ELF-1 (cell line): ENCODE results near the gene ZFHX2.

ENCODE experiments used
- DNase-seq: peaks from one replicate; pipeline ENCODE4 v3.0.0-alpha.2; 2016; ENCODE audit warnings: low read depth, low spot score

ZFHX2 gene

GRCh38 chr14:23520899-23521533, 30.5 kb downstream of the ZFHX2 start:
- DNase-seq: no peak

DNA sequence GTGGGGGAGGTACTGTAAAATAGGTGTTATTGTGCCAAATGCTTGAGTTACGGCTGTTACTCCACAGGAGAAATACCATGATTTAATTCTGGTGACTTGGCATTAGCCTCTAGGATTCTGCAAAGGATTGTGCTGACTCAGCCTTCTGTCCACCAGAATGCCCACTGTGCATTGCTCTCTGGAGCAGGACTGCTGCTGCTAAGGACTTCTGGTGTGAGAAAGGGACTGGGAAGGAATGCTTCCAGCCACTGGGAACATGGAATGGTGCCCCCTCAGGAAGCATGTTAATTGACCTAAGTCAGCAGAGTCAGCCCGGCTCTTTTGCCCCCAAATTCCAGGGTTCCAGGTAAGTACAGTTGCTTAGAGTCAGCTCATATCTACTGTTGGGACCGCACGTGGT, 32.9 kb downstream of the ZFHX2 start:
- DNase-seq: peak; percentile 51

DNA sequence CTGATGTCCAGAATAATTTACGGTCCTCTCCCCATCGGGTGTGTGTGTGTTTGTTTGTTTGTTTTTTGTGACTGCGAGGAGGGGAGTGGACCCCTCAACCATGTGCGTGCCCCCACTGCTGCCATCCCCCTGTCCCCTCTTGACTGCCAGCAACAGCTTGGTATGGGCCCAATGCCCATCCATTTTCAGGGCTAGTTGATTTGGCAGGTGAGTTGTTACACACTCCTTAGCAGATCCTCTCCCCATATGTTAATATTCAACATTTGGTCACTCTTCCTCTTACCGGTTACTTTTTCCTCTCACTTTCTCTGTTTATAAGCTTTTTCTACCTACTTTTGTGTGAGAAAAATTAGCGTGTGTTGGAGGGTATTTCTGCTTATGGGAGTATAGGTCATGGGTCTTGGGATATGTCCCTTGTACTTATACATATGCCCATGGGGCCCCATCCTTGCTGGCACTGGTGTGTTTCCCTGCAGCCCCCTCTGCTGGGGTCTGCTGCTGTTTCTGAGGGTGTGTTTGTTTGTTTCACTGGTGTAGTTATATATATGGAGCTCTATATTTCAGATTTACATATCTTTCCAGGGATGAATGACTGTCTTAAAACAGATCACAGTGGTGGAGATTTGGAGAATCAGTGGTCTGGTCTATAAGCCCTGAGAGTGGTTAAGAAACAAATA, 33.8 kb downstream of the ZFHX2 start:
- DNase-seq: no peak

GRCh38 chr14:23514644-23514957, 37.0 kb downstream of the ZFHX2 start:
- no peak for DNase-seq

- no peak for DNase-seq
Measured at GRCh38 chr14:23513818-23514643, 37.5 kb downstream of the ZFHX2 start.

DNA sequence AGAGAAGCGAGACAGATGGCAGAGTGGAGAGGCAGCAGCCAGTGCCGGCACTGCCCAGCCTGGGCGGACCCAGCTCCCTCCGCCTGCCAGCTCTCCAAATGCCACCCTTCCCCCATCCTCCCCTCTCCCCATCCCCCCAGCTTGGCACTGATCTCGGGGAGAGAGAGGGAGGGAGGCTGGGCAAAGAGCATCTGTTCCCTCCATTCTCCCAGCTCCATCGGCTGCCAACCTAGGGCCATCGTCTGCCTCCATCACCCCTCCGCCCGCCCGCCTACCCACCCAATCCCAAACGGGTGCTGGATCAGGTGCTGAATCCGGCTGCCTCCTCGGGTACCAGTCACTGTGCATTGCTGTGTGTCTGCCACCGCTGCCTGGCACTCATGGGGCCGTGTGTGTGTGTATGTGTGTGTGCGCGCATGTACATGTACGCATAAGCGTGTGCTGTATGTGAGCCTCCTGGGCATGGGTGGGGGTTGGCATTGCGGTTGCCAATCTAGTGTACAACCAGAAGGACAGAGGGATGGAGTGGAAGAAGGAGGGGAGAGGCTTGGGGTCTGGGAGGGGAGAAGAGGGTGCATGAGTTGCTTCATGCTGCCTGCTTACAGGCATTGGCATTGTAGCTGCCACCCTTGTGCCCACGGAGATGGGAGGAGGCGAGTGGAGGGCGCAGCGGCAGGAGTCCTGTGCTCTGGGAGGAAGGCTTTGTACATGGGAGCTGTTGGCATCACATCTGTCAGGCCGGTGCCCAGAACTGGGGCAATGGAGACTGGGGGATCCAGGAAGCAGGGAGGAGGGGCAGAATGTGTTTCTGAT, 38.4 kb downstream of the ZFHX2 start:
- no peak for DNase-seq

DNA sequence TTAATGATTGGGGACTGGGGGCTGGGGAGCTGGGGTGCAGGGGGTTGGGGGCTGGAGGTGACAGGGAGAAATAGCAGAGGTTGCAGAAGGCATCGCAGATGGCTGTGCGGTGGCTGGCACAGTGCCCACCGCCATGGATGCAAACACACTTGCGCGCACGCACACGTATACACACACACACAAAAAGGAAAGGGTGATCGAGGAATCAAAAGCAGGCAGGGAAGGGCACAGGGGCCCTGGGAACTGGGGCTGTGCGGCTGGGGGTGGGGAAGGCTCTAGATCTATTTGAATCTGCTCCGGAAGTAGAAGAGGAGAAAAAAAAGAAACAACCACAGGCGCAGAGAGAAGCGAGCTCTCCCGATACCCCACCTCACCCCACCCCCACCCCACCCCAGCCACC, 39.4 kb downstream of the ZFHX2 start:
- DNase-seq: no peak

- DNase-seq: peak; percentile 90
Measured at GRCh38 chr14:23494223-23494622, 57.3 kb downstream of the ZFHX2 start.

DNA sequence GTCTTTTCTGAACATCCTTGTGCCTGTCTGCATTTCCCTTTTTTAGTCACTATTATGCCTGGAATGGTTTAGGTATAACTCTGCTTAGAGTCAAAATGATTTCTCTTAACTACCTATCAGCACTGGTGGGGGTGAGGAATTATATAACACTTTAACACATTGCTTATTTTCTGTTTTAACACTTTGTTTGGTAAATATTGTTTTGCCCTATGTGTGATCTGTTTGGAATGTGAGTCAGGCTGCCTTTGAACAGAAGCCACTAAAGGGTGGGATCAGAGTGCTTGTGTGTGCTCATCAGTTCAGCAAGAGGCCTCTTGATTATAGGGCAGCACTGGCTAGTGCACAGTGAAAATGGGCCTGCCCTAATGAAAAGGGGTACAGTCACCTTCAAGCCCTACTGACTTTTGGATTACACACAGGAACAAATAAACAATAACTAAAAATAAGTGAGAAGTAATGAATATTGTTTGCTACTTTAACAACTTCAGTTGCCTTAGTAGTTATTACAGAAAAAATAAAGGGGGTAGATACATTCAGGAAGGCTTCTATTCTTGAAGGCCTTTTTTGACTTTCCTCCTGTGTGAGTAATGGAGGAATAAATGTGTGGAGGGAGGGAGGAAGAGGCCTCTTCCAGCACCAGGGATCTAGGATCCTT, 58.8 kb downstream of the ZFHX2 start:
- no peak for DNase-seq

DNA sequence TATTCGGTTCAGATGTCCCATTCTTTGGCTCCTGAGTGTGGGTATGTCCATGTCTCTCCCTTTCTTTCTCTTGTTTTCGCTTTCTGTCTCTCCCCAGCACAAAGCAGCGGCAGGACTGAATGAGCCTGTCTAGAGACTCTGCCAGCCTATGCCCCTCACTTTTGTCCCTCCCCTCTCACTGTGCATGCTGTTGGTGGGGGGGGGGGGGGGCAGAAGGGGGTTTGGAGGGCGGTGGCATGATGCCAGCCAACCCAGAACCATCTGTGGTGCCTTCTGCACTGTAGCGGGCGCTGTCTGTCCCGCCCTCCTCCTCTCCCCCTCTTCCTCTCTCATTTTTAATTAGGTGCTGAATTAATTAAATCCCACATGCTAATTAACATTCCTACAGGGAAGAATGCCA, 64.3 kb downstream of the ZFHX2 start:
- no peak for DNase-seq

GRCh38 chr14:23486036-23486435, 65.5 kb downstream of the ZFHX2 start:
- no peak for DNase-seq

DNA sequence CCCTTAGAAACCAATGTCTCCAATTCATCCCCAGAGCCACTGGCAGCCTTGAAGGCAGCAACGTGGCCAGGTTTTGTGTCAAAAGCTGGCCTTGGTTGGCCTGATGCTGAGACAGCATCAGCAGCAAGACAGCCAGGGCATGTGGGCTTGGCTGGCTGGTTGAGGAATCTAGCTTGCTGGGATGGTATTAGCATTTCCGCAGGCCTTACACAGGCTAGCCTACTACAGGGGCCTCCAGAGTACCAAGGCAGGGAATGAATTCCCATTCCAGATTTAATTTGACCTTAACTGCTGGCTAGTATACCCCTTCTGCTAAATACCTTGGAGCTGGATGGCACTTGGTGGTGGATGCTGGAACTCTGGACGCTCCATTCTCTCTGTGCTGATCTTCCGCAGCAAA, 66.2 kb downstream of the ZFHX2 start:
- DNase-seq: peak; percentile 6

- peak; percentile 73 for DNase-seq
Measured at GRCh38 chr14:23483236-23483854, 68.2 kb downstream of the ZFHX2 start.

DNA sequence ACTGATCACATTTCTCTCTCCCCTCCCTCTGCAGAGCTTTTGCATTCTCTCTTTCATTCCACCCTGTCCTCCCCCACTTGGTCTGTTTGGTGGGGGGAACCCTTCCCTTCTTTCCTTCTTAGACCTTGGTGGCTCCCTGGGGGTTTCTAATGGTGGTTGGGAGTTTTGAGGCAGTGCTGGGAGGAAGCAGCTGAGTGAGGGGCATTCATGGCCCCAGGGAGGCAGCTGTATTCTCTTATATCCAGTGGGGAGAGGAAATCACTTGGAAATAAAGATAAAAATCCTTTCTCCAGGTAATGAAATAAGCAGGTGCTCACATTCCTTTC, 68.8 kb downstream of the ZFHX2 start:
- no peak for DNase-seq

- no peak for DNase-seq
Measured at GRCh38 chr14:23481979-23482822, 69.4 kb downstream of the ZFHX2 start.

GRCh38 chr14:23481362-23481970, 70.1 kb downstream of the ZFHX2 start:
- peak; percentile 34 for DNase-seq

GRCh38 chr14:23478109-23478759, 73.3 kb downstream of the ZFHX2 start:
- DNase-seq: no peak

- DNase-seq: no peak
Measured at GRCh38 chr14:23470947-23471346, 80.6 kb downstream of the ZFHX2 start.
